ENCODE measurements around the gene LDB1. TPM values are rescaled to one million over a fixed set of nuclear protein-coding genes. Genes with fewer than 3 reads are reported as not detected.

Gene LDB1
- total RNA-seq, 1 experiment from 2014 or later: 63.9 TPM

DNA sequence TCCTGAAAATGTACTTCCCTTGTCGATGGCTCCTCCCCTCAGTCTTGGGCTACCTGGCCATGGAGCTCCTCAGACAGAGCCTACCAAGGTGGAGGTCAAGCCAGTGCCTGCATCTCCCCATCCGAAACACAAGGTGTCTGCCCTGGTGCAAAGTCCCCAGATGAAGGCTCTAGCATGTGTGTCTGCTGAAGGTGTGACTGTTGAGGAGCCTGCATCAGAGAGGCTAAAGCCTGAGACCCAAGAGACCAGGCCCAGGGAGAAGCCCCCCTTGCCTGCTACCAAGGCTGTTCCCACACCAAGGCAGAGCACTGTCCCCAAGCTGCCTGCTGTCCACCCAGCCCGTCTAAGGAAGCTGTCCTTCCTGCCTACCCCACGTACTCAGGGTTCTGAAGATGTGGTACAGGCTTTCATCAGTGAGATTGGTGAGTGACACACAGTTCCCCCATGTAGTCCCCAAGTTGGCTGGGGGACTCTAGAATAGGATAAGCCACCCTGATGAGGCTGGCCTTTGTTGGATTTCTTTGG, 21.5 kb upstream of the LDB1 start:
- H3K9me3 ChIP-seq (ENCODE audit: control insufficient read depth in 1 of 2, insufficient read depth in 1 of 2, low read depth in 1 of 2, low read length in 2 of 2): no peaks in the 10 kb centered on the region
- H3K4me3 ChIP-seq (replicated peaks in 1 of 2; ENCODE audit: low read depth in 1 of 2, low read length in 2 of 2): no peak overlapping the region
- no TSS peak for BruUV-seq (replicated peaks)
- H4K20me1 ChIP-seq (ENCODE audit: insufficient read depth): peaks cover 49% of the 10 kb centered on the region; the same call in 1 of the 2 replicates
- H3K79me2 ChIP-seq (ENCODE audit: insufficient read depth, low read length): peaks cover 96% of the 10 kb centered on the region
- H3K36me3 ChIP-seq (ENCODE audit: control insufficient read depth in 1 of 2, insufficient read depth in 2 of 2, low read length in 2 of 2): peaks cover 61 to 86% of the 10 kb centered on the region in 2 experiments
- no peaks in the 10 kb centered on the region for H3K27me3 ChIP-seq (ENCODE audit: insufficient read depth, low read length)
- no peak overlapping the region for H3K4me2 ChIP-seq (ENCODE audit: low read length)
- no peak overlapping the region for H3K27ac ChIP-seq (ENCODE audit: low read depth, low read length)
- DNase-seq (ENCODE audit: low read depth, low spot score): no peak
- H3K9ac ChIP-seq (ENCODE audit: low read length): no peak overlapping the region
- peak; percentile 2; the same call in 1 of the 2 replicates for ATAC-seq
- intact Hi-C loops (cut with micrococcal nuclease): no loop called here
- H3K4me1 ChIP-seq (ENCODE audit: control insufficient read depth in 1 of 2, insufficient read depth in 2 of 2, low read length in 2 of 2): peaks cover 0 to under 1% of the 10 kb centered on the region in 2 experiments; a peak in 1 of 4 replicates
- ChIA-PET CTCF (no interaction called here), POLR2A (interaction anchor here (2.1 kb wide), 1 partner anchor 10 kb away, joined by 6 read pairs; the partner anchor contains the start of gene NOLC1), RAD21 (ENCODE audit: low non-redundant PET in 1 of 2, low total read pairs in 2 of 2, uncharacterized antibody in 2 of 2, unreplicated experiment in 2 of 2) (no interaction called here)
- TF ChIP-seq EZH2 (IDR thresholded peaks at IDR 0.05): no peak
- no peak for TF ChIP-seq SP1 (IDR thresholded peaks at IDR 0.05; ENCODE audit: low read depth)
- TF ChIP-seq CBX3 (IDR thresholded peaks at IDR 0.05; ENCODE audit: low read depth): no peak
- TF ChIP-seq, protein P1, sequence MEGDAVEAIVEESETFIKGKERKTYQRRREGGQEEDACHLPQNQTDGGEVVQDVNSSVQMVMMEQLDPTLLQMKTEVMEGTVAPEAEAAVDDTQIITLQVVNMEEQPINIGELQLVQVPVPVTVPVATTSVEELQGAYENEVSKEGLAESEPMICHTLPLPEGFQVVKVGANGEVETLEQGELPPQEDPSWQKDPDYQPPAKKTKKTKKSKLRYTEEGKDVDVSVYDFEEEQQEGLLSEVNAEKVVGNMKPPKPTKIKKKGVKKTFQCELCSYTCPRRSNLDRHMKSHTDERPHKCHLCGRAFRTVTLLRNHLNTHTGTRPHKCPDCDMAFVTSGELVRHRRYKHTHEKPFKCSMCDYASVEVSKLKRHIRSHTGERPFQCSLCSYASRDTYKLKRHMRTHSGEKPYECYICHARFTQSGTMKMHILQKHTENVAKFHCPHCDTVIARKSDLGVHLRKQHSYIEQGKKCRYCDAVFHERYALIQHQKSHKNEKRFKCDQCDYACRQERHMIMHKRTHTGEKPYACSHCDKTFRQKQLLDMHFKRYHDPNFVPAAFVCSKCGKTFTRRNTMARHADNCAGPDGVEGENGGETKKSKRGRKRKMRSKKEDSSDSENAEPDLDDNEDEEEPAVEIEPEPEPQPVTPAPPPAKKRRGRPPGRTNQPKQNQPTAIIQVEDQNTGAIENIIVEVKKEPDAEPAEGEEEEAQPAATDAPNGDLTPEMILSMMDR (IDR thresholded peaks at IDR 0.05 in 2 of 3, conservative IDR thresholded peaks at IDR 0.05 in 1 of 3; ENCODE audit: borderline replicate concordance in 1 of 3, insufficient read depth in 1 of 3, low read depth in 2 of 3, low read length in 2 of 3): no peak
- TF ChIP-seq, protein P2, sequence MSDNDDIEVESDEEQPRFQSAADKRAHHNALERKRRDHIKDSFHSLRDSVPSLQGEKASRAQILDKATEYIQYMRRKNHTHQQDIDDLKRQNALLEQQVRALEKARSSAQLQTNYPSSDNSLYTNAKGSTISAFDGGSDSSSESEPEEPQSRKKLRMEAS (IDR thresholded peaks at IDR 0.05): no peak
- no peak for TF ChIP-seq TCF7L2 (IDR thresholded peaks at IDR 0.05; ENCODE audit: borderline replicate concordance, extremely low read depth, insufficient read depth, insufficient read length)
- TF ChIP-seq EZH2phosphoT487 (IDR thresholded peaks at IDR 0.05; ENCODE audit: borderline replicate concordance): no peak
- TF ChIP-seq SRF (IDR thresholded peaks at IDR 0.05; ENCODE audit: low read depth): no peak
- no peak for TF ChIP-seq POLR2A (IDR thresholded peaks at IDR 0.05; ENCODE audit: borderline replicate concordance, extremely low read depth, insufficient read depth, insufficient read length)
- no peak for TF ChIP-seq SIN3A (IDR thresholded peaks at IDR 0.05; ENCODE audit: low read depth)
- TF ChIP-seq ZNF274 (IDR thresholded peaks at IDR 0.05; ENCODE audit: low read depth, low read length): no peak
- TF ChIP-seq, protein P3, sequence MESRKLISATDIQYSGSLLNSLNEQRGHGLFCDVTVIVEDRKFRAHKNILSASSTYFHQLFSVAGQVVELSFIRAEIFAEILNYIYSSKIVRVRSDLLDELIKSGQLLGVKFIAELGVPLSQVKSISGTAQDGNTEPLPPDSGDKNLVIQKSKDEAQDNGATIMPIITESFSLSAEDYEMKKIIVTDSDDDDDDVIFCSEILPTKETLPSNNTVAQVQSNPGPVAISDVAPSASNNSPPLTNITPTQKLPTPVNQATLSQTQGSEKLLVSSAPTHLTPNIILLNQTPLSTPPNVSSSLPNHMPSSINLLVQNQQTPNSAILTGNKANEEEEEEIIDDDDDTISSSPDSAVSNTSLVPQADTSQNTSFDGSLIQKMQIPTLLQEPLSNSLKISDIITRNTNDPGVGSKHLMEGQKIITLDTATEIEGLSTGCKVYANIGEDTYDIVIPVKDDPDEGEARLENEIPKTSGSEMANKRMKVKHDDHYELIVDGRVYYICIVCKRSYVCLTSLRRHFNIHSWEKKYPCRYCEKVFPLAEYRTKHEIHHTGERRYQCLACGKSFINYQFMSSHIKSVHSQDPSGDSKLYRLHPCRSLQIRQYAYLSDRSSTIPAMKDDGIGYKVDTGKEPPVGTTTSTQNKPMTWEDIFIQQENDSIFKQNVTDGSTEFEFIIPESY (IDR thresholded peaks at IDR 0.05; ENCODE audit: extremely low read depth, insufficient replicate concordance, low read length): no peak
- no peak for TF ChIP-seq POLR2AphosphoS5 (IDR thresholded peaks at IDR 0.05; ENCODE audit: low read depth, low read length)
- no peak for TF ChIP-seq ZFX (IDR thresholded peaks at IDR 0.05)
- TF ChIP-seq EGR1 (IDR thresholded peaks at IDR 0.05; ENCODE audit: low read depth): no peak
- TF ChIP-seq FOSL1 (IDR thresholded peaks at IDR 0.05; ENCODE audit: low read depth): no peak
- no peak for TF ChIP-seq CEBPB (IDR thresholded peaks at IDR 0.05; ENCODE audit: low read depth)
- TF ChIP-seq, protein P4, sequence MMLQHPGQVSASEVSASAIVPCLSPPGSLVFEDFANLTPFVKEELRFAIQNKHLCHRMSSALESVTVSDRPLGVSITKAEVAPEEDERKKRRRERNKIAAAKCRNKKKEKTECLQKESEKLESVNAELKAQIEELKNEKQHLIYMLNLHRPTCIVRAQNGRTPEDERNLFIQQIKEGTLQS (IDR thresholded peaks at IDR 0.05): no peak
- TF ChIP-seq RAD21 (IDR thresholded peaks at IDR 0.05; ENCODE audit: low read depth): no peak
- H2AFZ ChIP-seq (ENCODE audit: low read depth, low read length, poor library complexity, severe bottlenecking): no peak overlapping the region
- H3K9me2 ChIP-seq (ENCODE audit: insufficient read depth): no peaks in the 10 kb centered on the region

Data from HCT116 (cell line).